ENCODE results near the gene PTGS1. TPM values are rescaled to one million over a fixed set of nuclear protein-coding genes. Genes with fewer than 3 reads are reported as not detected.

Gene PTGS1
- total and polyA plus RNA-seq, 9 of the 15 experiments (the other 6 are each of a cell fraction or from before 2014, with no cell fraction given), result 3.4 to 12.9 (median 5.3) TPM

GRCh38 chr9:122392714-122393113, 21.9 kb downstream of the PTGS1 start (continued):
- TF ChIP-seq, protein P1, sequence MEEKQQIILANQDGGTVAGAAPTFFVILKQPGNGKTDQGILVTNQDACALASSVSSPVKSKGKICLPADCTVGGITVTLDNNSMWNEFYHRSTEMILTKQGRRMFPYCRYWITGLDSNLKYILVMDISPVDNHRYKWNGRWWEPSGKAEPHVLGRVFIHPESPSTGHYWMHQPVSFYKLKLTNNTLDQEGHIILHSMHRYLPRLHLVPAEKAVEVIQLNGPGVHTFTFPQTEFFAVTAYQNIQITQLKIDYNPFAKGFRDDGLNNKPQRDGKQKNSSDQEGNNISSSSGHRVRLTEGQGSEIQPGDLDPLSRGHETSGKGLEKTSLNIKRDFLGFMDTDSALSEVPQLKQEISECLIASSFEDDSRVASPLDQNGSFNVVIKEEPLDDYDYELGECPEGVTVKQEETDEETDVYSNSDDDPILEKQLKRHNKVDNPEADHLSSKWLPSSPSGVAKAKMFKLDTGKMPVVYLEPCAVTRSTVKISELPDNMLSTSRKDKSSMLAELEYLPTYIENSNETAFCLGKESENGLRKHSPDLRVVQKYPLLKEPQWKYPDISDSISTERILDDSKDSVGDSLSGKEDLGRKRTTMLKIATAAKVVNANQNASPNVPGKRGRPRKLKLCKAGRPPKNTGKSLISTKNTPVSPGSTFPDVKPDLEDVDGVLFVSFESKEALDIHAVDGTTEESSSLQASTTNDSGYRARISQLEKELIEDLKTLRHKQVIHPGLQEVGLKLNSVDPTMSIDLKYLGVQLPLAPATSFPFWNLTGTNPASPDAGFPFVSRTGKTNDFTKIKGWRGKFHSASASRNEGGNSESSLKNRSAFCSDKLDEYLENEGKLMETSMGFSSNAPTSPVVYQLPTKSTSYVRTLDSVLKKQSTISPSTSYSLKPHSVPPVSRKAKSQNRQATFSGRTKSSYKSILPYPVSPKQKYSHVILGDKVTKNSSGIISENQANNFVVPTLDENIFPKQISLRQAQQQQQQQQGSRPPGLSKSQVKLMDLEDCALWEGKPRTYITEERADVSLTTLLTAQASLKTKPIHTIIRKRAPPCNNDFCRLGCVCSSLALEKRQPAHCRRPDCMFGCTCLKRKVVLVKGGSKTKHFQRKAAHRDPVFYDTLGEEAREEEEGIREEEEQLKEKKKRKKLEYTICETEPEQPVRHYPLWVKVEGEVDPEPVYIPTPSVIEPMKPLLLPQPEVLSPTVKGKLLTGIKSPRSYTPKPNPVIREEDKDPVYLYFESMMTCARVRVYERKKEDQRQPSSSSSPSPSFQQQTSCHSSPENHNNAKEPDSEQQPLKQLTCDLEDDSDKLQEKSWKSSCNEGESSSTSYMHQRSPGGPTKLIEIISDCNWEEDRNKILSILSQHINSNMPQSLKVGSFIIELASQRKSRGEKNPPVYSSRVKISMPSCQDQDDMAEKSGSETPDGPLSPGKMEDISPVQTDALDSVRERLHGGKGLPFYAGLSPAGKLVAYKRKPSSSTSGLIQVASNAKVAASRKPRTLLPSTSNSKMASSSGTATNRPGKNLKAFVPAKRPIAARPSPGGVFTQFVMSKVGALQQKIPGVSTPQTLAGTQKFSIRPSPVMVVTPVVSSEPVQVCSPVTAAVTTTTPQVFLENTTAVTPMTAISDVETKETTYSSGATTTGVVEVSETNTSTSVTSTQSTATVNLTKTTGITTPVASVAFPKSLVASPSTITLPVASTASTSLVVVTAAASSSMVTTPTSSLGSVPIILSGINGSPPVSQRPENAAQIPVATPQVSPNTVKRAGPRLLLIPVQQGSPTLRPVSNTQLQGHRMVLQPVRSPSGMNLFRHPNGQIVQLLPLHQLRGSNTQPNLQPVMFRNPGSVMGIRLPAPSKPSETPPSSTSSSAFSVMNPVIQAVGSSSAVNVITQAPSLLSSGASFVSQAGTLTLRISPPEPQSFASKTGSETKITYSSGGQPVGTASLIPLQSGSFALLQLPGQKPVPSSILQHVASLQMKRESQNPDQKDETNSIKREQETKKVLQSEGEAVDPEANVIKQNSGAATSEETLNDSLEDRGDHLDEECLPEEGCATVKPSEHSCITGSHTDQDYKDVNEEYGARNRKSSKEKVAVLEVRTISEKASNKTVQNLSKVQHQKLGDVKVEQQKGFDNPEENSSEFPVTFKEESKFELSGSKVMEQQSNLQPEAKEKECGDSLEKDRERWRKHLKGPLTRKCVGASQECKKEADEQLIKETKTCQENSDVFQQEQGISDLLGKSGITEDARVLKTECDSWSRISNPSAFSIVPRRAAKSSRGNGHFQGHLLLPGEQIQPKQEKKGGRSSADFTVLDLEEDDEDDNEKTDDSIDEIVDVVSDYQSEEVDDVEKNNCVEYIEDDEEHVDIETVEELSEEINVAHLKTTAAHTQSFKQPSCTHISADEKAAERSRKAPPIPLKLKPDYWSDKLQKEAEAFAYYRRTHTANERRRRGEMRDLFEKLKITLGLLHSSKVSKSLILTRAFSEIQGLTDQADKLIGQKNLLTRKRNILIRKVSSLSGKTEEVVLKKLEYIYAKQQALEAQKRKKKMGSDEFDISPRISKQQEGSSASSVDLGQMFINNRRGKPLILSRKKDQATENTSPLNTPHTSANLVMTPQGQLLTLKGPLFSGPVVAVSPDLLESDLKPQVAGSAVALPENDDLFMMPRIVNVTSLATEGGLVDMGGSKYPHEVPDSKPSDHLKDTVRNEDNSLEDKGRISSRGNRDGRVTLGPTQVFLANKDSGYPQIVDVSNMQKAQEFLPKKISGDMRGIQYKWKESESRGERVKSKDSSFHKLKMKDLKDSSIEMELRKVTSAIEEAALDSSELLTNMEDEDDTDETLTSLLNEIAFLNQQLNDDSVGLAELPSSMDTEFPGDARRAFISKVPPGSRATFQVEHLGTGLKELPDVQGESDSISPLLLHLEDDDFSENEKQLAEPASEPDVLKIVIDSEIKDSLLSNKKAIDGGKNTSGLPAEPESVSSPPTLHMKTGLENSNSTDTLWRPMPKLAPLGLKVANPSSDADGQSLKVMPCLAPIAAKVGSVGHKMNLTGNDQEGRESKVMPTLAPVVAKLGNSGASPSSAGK (IDR thresholded peaks at IDR 0.05), result no peak
- TF ChIP-seq TSC22D4 (tag; IDR thresholded peaks at IDR 0.05) (no peak), NCOA2 (IDR thresholded peaks at IDR 0.05; ENCODE audit: partially characterized antibody in 2 of 2) (no peak), JUND (IDR thresholded peaks at IDR 0.05; ENCODE audit: borderline replicate concordance, low read depth, low read length) (no peak), JUND (tag; IDR thresholded peaks at IDR 0.05; ENCODE audit: borderline replicate concordance, low read depth, low read length) (no peak), NKRF (IDR thresholded peaks at IDR 0.05; ENCODE audit: borderline replicate concordance) (no peak), NCOA1 (IDR thresholded peaks at IDR 0.05; ENCODE audit: low read depth) (no peak)
